Progenitor cell of endocrine pancreas (in vitro differentiated cells): ENCODE results near the gene FGFRL1. TPM values are rescaled to one million over a fixed set of nuclear protein-coding genes. Genes with fewer than 3 reads are reported as not detected.

Source experiments
- DNase-seq: peaks from one replicate; pipeline ENCODE4 v3.0.0; 2021; ENCODE audit warnings: low spot score; ENCODE audit not compliant: unreplicated experiment
- H3K27ac Mint-ChIP-seq: 2 replicates; pipeline ENCODE4 v1.8.0; 2021; ENCODE audit warnings: mild to moderate bottlenecking, moderate library complexity, mixed read lengths
- H3K27me3 Mint-ChIP-seq: 2 replicates; pipeline ENCODE4 v1.8.0; 2021; ENCODE audit warnings: mixed read lengths
- H3K36me3 Mint-ChIP-seq: 2 replicates; pipeline ENCODE4 v1.8.0; 2022; ENCODE audit warnings: mixed read lengths; ENCODE audit not compliant: insufficient read depth
- H3K4me1 Mint-ChIP-seq: 2 replicates; pipeline ENCODE4 v1.8.0; 2021; ENCODE audit warnings: low read depth, mixed read lengths
- H3K4me3 Mint-ChIP-seq: 2 replicates; pipeline ENCODE4 v1.8.0; 2021; ENCODE audit warnings: low read depth, mild to moderate bottlenecking, moderate library complexity, mixed read lengths
- H3K9me3 Mint-ChIP-seq: 2 replicates; pipeline ENCODE4 v1.8.0; 2021; ENCODE audit warnings: low read depth, mixed read lengths
- CTCF ChIP-seq: fragments of 200-600 bp; sonication (generic); IDR thresholded peaks from one replicate; pipeline ENCODE4 v1.5.0; 2021; ENCODE audit warnings: antibody characterized with exemption, mild to moderate bottlenecking; ENCODE audit not compliant: unreplicated experiment
- total RNA-seq: library from RNA; stranded (reverse); gene quantifications from 2 replicates; pipeline ENCODE4 v1.2.1, GENCODE V29; 2021

The FGFRL1 gene
- total RNA-seq, 1 donor from 2014 or later: 126 TPM

DNA sequence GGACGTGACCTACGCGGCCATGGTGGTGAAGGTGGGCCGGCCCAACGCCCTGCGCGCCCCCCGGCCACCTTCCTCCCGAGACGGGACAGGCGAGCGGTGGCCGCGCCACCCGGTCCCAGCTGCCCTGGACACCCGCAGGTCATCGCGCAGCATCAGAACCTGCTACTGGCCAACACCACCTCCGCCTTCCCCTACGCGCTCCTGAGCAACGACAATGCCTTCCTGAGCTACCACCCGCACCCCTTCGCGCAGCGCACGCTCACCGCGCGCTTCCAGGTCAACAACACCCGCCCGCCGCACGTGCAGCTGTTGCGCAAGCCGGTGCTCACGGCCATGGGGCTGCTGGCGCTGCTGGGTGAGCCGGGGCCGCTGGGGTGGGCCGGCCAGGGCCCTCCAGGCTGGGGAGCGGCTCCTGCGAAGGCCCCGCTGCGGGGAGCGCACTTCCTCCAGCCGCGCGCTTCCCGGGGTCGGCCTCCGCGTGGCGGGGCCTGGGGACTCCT, 9.2 kb upstream of the FGFRL1 start:
- Mint-ChIP-seq H3K4me3 (no peak overlapping the region), H3K27me3 (peaks cover 55% of the 10 kb centered on the region), H3K27ac (no peak overlapping the region), H3K36me3 (peaks cover 2% of the 10 kb centered on the region), H3K9me3 (no peaks in the 10 kb centered on the region), H3K4me1 (peaks cover 1% of the 10 kb centered on the region)
- TF ChIP-seq CTCF: no peak
- no peak for DNase-seq

DNA sequence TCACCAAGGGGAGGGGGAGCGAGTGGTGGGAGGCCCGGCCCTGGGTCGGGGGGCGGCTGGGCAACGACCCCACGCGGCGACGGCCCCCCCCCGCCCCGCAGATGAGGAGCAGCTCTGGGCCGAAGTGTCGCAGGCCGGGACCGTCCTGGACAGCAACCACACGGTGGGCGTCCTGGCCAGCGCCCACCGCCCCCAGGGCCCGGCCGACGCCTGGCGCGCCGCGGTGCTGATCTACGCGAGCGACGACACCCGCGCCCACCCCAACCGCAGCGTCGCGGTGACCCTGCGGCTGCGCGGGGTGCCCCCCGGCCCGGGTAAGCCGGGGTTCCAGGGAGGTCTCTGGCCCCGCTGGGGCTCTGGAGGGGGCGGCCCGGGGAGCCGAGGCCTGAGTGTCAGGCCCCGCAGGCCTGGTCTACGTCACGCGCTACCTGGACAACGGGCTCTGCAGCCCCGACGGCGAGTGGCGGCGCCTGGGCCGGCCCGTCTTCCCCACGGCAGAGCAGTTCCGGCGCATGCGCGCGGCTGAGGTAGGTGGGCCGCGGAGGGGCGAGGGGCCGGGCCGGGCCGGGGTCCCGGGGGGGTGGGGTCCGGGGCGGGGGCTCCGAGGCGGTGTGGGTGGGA, 8.7 kb upstream of the FGFRL1 start:
- H3K4me1 Mint-ChIP-seq: peaks cover 1% of the 10 kb centered on the region
- peaks cover 2% of the 10 kb centered on the region for H3K36me3 Mint-ChIP-seq
- no peak for TF ChIP-seq CTCF
- DNase-seq: no peak
- peaks cover 60% of the 10 kb centered on the region for H3K27me3 Mint-ChIP-seq
- no peak overlapping the region for H3K4me3 Mint-ChIP-seq
- no peak overlapping the region for H3K27ac Mint-ChIP-seq
- no peaks in the 10 kb centered on the region for H3K9me3 Mint-ChIP-seq

DNA sequence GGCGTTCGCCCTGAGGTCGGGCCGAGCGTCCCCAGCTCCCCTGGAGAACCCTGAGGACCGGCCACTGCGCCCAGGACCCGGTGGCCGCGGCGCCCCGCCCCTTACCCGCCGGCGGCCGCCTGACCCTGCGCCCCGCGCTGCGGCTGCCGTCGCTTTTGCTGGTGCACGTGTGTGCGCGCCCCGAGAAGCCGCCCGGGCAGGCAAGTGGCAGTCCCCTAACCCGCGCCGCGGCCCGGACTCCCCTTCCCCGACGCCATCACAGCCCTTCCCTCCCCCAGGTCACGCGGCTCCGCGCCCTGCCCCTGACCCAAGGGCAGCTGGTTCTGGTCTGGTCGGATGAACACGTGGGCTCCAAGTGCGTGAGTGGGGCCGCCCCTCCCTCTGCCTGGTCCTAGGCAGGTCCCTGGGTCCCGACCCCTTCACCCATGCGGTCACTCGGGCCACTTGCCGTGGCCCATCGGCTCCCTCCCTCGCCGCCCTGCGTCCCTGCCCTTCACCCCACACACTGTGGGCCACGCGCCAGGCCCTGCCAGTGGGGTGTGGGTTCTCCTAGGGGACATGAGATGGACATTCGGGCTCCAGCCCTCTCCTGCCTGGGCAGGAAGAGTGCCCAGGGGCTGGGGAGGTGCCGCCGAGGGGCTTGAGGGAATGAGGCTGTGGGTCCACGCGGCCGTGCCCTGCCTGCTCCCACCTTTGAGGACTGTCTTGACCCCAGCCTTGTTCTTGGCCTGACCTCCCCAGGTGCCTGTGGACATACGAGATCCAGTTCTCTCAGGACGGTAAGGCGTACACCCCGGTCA, 8.0 kb upstream of the FGFRL1 start:
- DNase-seq: no peak
- no peak overlapping the region for H3K27ac Mint-ChIP-seq
- no peak overlapping the region for H3K4me3 Mint-ChIP-seq
- peaks cover 2% of the 10 kb centered on the region for H3K36me3 Mint-ChIP-seq
- H3K9me3 Mint-ChIP-seq: no peaks in the 10 kb centered on the region
- peaks cover 1% of the 10 kb centered on the region for H3K4me1 Mint-ChIP-seq
- H3K27me3 Mint-ChIP-seq: peaks cover 60% of the 10 kb centered on the region
- no peak for TF ChIP-seq CTCF

DNA sequence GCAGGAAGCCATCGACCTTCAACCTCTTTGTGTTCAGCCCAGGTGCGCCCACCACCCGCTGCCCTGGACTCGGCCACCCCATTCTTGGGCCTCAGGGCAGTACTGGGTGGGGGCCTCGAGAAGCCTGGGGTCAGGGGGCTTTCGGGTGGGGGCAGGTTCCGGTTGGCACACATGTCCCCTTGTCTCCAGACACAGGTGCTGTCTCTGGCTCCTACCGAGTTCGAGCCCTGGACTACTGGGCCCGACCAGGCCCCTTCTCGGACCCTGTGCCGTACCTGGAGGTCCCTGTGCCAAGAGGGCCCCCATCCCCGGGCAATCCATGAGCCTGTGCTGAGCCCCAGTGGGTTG, 7.4 kb upstream of the FGFRL1 start:
- TF ChIP-seq CTCF: no peak

DNA sequence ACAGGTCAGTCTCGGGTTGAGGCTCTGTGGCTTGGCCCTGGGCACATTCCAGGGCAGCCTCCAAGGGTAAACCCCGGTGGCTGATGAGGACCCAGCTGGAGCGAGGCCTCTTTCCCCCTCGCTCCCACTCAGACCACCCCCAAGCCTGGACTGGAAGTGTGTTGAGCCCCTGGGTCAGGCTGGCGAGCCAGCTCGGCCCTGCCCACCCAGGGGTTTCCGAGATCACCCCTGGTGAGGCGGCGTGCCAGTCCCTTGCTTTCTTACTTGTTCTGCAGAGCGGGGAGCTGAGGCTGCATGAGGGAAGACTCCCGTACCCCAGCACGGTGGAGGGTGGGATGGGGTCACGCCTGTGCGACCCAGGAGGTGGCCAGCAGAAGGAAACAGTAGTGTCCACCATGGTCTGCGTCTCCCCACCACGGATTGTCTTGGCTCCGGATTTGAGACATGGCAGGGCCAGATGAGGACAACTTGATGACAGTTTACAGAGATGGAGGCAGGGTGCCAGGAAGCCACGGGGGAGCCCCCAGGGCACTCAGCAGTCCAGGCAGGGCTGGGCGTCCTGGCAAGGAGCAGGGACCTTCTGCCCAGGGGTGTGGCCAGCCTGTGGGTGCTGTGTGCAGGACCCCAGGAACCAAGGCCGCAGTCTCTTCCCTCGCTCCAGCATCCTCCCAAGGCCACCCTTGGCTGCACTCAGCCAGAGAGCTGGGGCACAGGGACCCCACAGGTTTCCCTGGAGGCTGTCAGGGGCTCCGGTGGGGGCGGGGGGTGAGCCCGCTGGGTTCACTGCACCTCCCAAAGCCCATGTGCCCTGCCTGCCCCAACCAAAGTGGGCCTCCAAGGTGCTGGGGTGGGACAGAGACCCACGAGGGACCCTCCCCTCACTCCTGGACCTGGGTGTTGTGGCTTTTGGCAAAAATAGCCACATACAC, 6.6 kb upstream of the FGFRL1 start:
- TF ChIP-seq CTCF: no peak
- H3K36me3 Mint-ChIP-seq: peaks cover 4% of the 10 kb centered on the region
- H3K4me3 Mint-ChIP-seq: no peak overlapping the region
- H3K27ac Mint-ChIP-seq: peak overlapping the region; percentile 56
- peaks cover 6% of the 10 kb centered on the region for H3K4me1 Mint-ChIP-seq
- no peak for DNase-seq
- H3K27me3 Mint-ChIP-seq: peaks cover 59% of the 10 kb centered on the region
- H3K9me3 Mint-ChIP-seq: no peaks in the 10 kb centered on the region

More for the DNA sequence above, 7.4 kb upstream of the FGFRL1 start:
- Mint-ChIP-seq H3K36me3 (peaks cover 4% of the 10 kb centered on the region), H3K4me1 (peaks cover 5% of the 10 kb centered on the region), H3K9me3 (no peaks in the 10 kb centered on the region), H3K4me3 (no peak overlapping the region), H3K27me3 (peaks cover 62% of the 10 kb centered on the region), H3K27ac (no peak overlapping the region)
- no peak for DNase-seq
